Cardiac atrium fibroblast (primary cell): Measurements from ENCODE around the gene SLC9A9. TPM values are rescaled to one million over a fixed set of nuclear protein-coding genes. Genes with fewer than 3 reads are reported as not detected.

ENCODE experiments used
- total RNA-seq: library from RNA; depleted of rRNA; stranded (reverse); fragments of >200 nt; gene quantifications from 2 replicates; pipeline ENCODE4 v1.2.3, GENCODE V29; 2015

The SLC9A9 gene
- 3.9 and 8.3 TPM in 2 replicates for total RNA-seq

DNA sequence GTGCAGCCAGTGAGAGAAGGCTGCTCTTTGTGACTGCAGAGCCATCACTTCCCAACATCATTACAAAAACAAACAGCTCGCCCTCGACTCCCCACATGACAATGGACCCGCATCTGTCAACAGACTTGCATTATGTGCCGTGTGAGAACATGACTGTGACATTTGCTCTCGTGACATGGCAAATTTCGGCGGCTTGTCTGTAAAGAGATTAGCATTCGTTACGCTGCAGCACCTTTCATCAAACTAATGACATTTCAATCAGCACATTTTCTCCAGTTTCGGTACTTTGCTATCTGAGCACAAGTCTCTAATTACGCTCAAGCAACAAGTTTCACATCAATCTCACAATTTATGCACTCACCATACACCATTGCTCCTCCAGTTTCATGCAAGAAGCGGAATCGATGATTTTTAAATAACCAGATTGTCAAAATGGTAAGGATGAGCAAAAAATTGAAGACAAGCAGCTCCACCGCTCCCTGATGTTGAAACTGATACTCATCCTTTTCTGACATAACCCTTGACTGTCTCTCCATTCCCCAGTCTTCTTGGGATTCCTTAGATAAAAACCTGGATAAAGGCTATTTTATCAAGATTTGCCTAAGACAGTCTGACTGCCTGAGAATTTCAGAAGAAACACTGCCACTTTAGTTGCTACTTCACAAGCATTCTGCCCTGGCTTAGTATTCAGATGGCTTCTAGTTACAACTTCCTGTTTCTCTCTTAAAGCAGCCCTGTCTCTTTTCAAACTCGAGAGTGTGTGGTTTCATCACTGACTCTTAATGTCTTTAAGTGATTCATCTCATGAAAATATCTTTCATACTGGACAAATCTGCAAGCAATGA lies at the start of gene SLC9A9:
SLC9A9 (minus strand) TSS at position 682 of the 845 bp plus-strand sequence; CDS start at position 536, 146 bp downstream.

Other genes with a start within 250 kb of the SLC9A9 start
- gene DIPK2A, start 123.4 kb upstream of the SLC9A9 start, total RNA-seq: 43.7 and 52.3 TPM in 2 replicates